ENCODE results near the gene USP3.
"Not testable (repeated sequence)": the region's sequence is repeated elsewhere in the genome, so short reads cannot be mapped to it uniquely, and the experiment has no call there.

USP3 gene

GRCh38 chr15:63478243-63478642 lies 26.1 kb upstream of the USP3 start:
- DNase-seq = no peak

GRCh38 chr15:63480441-63480821 lies 24.0 kb upstream of the USP3 start:
- no peak for DNase-seq

- DNase-seq = no peak
Measured at GRCh38 chr15:63481105-63481810, 23.1 kb upstream of the USP3 start.

- no peak for DNase-seq
Measured at GRCh38 chr15:63482874-63483323, 21.5 kb upstream of the USP3 start.

- no peak for DNase-seq
Measured at GRCh38 chr15:63483521-63484371, 20.6 kb upstream of the USP3 start.

- no peak for DNase-seq
Measured at GRCh38 chr15:63484433-63485186, 19.8 kb upstream of the USP3 start.

- peak; percentile 91 for DNase-seq
Measured at GRCh38 chr15:63487076-63487757, 17.2 kb upstream of the USP3 start.

- DNase-seq = not testable (repeated sequence)
Measured at GRCh38 chr15:63487758-63488397, 16.5 kb upstream of the USP3 start.

- no peak for DNase-seq
Measured at GRCh38 chr15:63488398-63488960, 15.9 kb upstream of the USP3 start.

GRCh38 chr15:63489352-63489751 lies 15.0 kb upstream of the USP3 start:
- DNase-seq = no peak

GRCh38 chr15:63490345-63491034 lies 13.9 kb upstream of the USP3 start:
- no peak for DNase-seq

- DNase-seq = no peak
Measured at GRCh38 chr15:63491116-63491827, 13.1 kb upstream of the USP3 start.

GRCh38 chr15:63491979-63492378 lies 12.4 kb upstream of the USP3 start:
- no peak for DNase-seq

- no peak for DNase-seq
Measured at GRCh38 chr15:63492541-63493077, 11.8 kb upstream of the USP3 start.

- DNase-seq = no peak
Measured at GRCh38 chr15:63493436-63493835, 11.0 kb upstream of the USP3 start.

GRCh38 chr15:63494408-63494807 lies 10.0 kb upstream of the USP3 start:
- no peak for DNase-seq

GRCh38 chr15:63495343-63495742 lies 9.1 kb upstream of the USP3 start:
- no peak for DNase-seq

- DNase-seq = no peak
Measured at GRCh38 chr15:63495780-63496488, 8.5 kb upstream of the USP3 start.

GRCh38 chr15:63497642-63498467 lies 6.5 kb upstream of the USP3 start:
- peak; percentile 87 for DNase-seq

All from CD4-positive, alpha-beta T cell treated with Interleukin-10 for 1 hour (primary cell).